Measurements from ENCODE around the gene ERGIC1.

- TF ChIP-seq TARDBP (IDR thresholded peaks at IDR 0.05) (no peak), FOXM1 (IDR thresholded peaks at IDR 0.05; ENCODE audit: borderline replicate concordance) (no peak), FOXK2 (IDR thresholded peaks at IDR 0.05) (no peak), NFRKB (IDR thresholded peaks at IDR 0.05) (no peak), SUZ12 (IDR thresholded peaks at IDR 0.05) (no peak), L3MBTL2 (conservative IDR thresholded peaks at IDR 0.05) (no peak), BHLHE40 (IDR thresholded peaks at IDR 0.05; ENCODE audit: borderline replicate concordance) (no peak), ZNF384 (IDR thresholded peaks at IDR 0.05) (no peak), HDGF (IDR thresholded peaks at IDR 0.05; ENCODE audit: borderline replicate concordance) (no peak), FOXA1 (IDR thresholded peaks at IDR 0.05) (no peak), SP1 (IDR thresholded peaks at IDR 0.05) (no peak), CTBP1 (IDR thresholded peaks at IDR 0.05; ENCODE audit: borderline replicate concordance) (no peak), ARNT (IDR thresholded peaks at IDR 0.05) (no peak)
These were observed 34.6 kb upstream of the ERGIC1 start for GRCh38 chr5:172799416-172799815.

All from HEK293T (cell line).